ENCODE results near the gene VPS35. TPM values are rescaled to one million over a fixed set of nuclear protein-coding genes. Genes with fewer than 3 reads are reported as not detected.

Gene VPS35
- total RNA-seq, 1 donor from 2014 or later = 103 TPM

DNA sequence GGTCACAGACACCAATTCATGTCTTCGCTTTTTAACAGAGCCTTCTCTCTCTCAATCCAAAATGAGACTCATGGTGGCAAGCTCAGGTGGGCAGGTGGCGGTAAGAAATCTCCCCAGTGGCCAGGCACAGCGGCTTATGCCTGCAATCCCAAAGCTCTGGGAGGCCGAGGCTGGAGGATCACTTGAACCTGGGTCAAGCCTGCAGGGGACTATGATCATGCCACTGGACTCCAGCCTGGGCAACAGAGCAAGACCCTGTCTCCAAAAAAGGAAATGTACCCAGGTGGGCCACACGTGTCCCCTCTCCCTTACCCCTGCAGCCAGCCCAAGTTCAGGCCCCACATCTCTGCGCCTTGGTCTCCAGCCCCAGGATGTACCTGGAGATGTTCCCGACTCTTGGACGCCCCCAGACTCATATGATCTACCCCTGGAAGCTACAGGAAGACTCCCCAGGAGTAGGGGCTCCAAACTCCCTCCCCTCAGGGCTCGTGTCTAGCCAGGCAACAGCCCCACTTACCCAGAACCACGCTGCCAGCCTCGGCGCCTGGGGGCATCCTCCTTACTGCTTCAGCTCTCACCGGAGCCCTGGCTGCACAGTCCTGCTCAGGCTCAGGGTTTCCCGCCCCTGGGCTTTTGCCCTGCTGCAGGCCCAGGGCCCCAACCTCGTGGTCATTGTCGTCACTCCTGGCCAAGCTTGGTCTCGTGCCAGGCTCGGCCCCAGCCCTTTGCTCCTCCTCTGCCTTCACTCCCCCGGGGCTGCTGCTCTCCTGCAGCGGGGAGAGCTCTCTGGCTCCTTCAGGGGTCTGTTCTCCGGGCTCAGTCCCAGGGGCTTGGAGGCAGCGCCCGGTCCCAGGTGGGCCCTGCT is 42.9 kb upstream of the VPS35 start:
- no peaks in the 10 kb centered on the region for H3K27me3 Mint-ChIP-seq (ENCODE audit: unreplicated experiment)
- no peak overlapping the region for H3K27ac Mint-ChIP-seq (ENCODE audit: unreplicated experiment)
- H3K4me3 Mint-ChIP-seq (ENCODE audit: unreplicated experiment) = no peak overlapping the region
- H3K4me1 Mint-ChIP-seq (ENCODE audit: unreplicated experiment) = peaks cover 6% of the 10 kb centered on the region
- TF ChIP-seq, protein P1, sequence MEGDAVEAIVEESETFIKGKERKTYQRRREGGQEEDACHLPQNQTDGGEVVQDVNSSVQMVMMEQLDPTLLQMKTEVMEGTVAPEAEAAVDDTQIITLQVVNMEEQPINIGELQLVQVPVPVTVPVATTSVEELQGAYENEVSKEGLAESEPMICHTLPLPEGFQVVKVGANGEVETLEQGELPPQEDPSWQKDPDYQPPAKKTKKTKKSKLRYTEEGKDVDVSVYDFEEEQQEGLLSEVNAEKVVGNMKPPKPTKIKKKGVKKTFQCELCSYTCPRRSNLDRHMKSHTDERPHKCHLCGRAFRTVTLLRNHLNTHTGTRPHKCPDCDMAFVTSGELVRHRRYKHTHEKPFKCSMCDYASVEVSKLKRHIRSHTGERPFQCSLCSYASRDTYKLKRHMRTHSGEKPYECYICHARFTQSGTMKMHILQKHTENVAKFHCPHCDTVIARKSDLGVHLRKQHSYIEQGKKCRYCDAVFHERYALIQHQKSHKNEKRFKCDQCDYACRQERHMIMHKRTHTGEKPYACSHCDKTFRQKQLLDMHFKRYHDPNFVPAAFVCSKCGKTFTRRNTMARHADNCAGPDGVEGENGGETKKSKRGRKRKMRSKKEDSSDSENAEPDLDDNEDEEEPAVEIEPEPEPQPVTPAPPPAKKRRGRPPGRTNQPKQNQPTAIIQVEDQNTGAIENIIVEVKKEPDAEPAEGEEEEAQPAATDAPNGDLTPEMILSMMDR (IDR thresholded peaks at IDR 0.05) = no peak
- DNase-seq (ENCODE audit: extremely low spot score, unreplicated experiment) = no peak
- H3K36me3 Mint-ChIP-seq (ENCODE audit: unreplicated experiment) = no peaks in the 10 kb centered on the region
- H3K9me3 Mint-ChIP-seq (ENCODE audit: unreplicated experiment) = no peaks in the 10 kb centered on the region

DNA sequence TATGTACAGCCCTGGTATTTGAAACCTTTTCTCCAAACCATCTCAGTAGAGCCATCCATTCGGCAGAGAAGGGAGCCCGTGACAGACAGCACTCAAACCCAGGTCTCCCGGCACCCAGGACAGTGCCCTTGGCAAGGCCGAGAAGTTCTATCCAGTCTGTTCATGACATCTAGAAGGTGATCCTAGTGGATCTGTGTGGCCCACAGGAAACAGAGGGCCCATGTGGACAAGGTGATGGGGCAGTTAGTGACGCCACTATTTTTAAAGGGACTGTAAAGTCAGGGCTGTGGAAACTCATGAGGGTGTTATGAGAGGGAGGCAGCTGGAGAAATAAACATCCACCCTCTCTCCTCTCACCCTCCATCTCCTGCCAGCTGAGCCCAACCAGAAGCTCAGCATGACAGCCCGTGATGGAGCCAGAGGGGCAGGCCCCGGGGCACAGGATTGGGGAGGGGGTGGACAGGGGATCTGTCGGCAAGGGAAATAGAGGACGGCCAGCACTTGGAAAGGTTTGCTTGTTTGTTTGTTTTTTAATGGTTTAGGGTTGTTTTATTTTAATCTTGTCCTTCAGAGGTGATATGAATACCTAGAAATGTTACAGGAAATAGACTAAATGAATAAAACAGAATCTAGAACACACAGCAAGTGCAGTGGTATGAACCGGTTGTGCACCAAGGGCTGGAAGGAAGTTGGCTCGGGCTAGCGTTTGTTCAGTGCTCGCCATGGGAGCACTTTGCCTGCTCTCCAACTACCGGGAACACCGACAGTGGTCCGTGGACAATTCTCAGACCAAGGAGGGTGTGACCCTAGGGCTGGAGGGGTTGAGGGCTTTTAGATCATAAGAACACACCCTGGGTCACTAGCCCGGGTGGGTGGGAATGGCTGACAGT is 42.1 kb upstream of the VPS35 start:
- DNase-seq (ENCODE audit: extremely low spot score, unreplicated experiment) = no peak
- H3K27ac Mint-ChIP-seq (ENCODE audit: unreplicated experiment) = peak overlapping the region; percentile 8
- no peaks in the 10 kb centered on the region for H3K9me3 Mint-ChIP-seq (ENCODE audit: unreplicated experiment)
- no peaks in the 10 kb centered on the region for H3K27me3 Mint-ChIP-seq (ENCODE audit: unreplicated experiment)
- H3K36me3 Mint-ChIP-seq (ENCODE audit: unreplicated experiment) = no peaks in the 10 kb centered on the region
- H3K4me3 Mint-ChIP-seq (ENCODE audit: unreplicated experiment) = no peak overlapping the region
- TF ChIP-seq, protein P1 (IDR thresholded peaks at IDR 0.05) = no peak
- peaks cover 6% of the 10 kb centered on the region for H3K4me1 Mint-ChIP-seq (ENCODE audit: unreplicated experiment)

DNA sequence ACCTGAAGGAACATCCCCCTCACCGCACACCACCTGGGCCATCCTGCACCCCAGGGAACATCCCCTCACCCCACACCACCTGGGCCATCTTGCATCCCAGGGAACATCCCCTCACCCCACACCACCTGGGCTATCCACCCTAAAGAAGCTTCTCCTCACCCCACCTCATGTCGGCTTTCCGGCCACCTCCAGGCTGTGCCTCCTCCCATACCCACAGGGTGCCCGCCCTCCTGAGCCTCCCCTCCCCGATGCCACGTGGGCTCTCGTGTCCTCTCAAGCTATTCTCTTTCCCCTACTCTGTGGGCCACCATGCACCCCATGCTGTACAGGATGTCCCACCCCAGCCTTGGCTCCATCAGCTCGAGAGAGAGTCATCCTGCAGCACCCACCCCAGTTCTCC is 41.1 kb upstream of the VPS35 start:
- no peak for DNase-seq (ENCODE audit: extremely low spot score, unreplicated experiment)
- Mint-ChIP-seq H3K27me3 (ENCODE audit: unreplicated experiment) (no peaks in the 10 kb centered on the region), H3K4me3 (ENCODE audit: unreplicated experiment) (no peak overlapping the region), H3K36me3 (ENCODE audit: unreplicated experiment) (no peaks in the 10 kb centered on the region), H3K9me3 (ENCODE audit: unreplicated experiment) (peaks cover 3% of the 10 kb centered on the region), H3K4me1 (ENCODE audit: unreplicated experiment) (peaks cover 6% of the 10 kb centered on the region), H3K27ac (ENCODE audit: unreplicated experiment) (no peak overlapping the region)
- TF ChIP-seq, protein P1 (IDR thresholded peaks at IDR 0.05) = no peak

DNA sequence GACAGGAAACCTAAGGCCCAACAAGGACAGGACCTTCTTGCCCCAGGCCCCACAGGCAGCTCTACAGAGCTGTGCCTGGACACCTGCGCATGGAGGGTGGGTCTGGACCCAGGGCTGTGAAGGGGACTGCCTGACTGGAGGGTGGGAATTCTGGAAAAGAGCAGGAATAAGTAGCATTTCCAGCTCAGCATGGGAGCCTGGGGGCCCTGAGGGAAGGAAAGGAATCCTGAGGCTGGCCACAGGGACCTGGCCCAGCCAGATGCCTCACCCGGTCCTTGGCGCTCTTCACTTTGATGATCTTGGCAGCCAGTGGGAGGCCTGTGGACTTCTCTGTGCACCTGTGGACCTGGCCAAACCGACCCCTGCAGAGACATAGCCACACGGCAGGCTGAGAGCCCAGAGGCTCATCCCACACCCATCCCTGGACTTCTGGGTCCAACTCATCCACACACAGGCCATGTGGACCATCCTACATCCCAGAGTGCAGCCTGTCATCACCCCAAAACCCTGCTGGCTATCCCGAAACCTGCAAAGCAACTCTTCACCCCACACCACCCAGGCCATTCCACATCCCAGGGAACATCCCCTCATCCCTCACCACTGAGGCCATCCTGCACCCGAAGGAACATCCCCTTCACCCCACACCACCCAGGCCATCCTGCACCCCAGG is 40.5 kb upstream of the VPS35 start:
- Mint-ChIP-seq H3K27me3 (ENCODE audit: unreplicated experiment) (no peaks in the 10 kb centered on the region), H3K4me3 (ENCODE audit: unreplicated experiment) (no peak overlapping the region)
- peak; percentile 77 for DNase-seq (ENCODE audit: extremely low spot score, unreplicated experiment)

More for the DNA sequence above, 40.5 kb upstream of the VPS35 start:
- H3K4me1 Mint-ChIP-seq (ENCODE audit: unreplicated experiment) = peaks cover 6% of the 10 kb centered on the region
- TF ChIP-seq, protein P1 (IDR thresholded peaks at IDR 0.05) = no peak
- H3K36me3 Mint-ChIP-seq (ENCODE audit: unreplicated experiment) = no peaks in the 10 kb centered on the region
- no peak overlapping the region for H3K27ac Mint-ChIP-seq (ENCODE audit: unreplicated experiment)
- H3K9me3 Mint-ChIP-seq (ENCODE audit: unreplicated experiment) = peaks cover 4% of the 10 kb centered on the region

Measured in osteocyte (in vitro differentiated cells).